ENCODE results near the gene TMEM18.
A peak's percentile ranks its signal among the peaks of the same experiment; 100 is the strongest.

The TMEM18 gene

DNA sequence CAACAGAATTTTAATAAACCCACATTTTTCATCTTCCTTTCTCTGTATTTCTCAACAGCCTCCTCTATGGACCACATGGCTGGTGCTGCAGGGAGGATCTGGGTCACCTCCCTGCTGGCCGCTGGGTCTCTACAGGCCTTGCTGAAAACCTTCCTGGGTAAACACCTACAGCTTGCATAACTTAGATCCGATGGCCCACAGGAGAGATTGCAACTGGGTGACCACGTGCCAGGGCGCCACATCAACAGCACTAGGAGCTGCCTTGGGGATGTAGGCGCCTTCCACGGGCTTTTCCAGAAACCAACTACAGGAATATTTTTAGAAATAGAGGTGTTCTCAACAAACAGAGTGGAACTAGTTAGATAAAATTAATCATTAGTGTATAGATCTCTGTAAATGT lies 19.4 kb downstream of the TMEM18 start:
- H3K27me3 ChIP-seq (ENCODE audit: control insufficient read depth in 1 of 2, insufficient read depth in 1 of 2, low read length in 2 of 2), result peaks cover 8 to 40% of the 10 kb centered on the region in 2 experiments
- 55% methylated on average over 2 of the region's 6 CpGs for WGBS
- peaks cover 0 to 3% of the 10 kb centered on the region in 2 experiments for H3K36me3 ChIP-seq (ENCODE audit: control insufficient read depth in 1 of 2, insufficient read depth in 2 of 2, low read depth in 1 of 2, low read length in 2 of 2)
- no peak overlapping the region for H3K14ac ChIP-seq (ENCODE audit: low read length in 2 of 2)
- H3K18ac ChIP-seq (ENCODE audit: low read depth in 1 of 2, low read length in 2 of 2), result no peak overlapping the region
- no peaks in the 10 kb centered on the region for H3K9me3 ChIP-seq (ENCODE audit: control insufficient read depth, low read length)
- H2BK5ac ChIP-seq (ENCODE audit: low read depth, low read length, poor library complexity, severe bottlenecking), result no peak overlapping the region
- H2BK120ac ChIP-seq (ENCODE audit: low read depth, low read length), result no peak overlapping the region
- DNase-seq, result no peak
- H3K23ac ChIP-seq (ENCODE audit: low read length in 2 of 2), result no peak overlapping the region
- no peak overlapping the region for H4K8ac ChIP-seq (ENCODE audit: low read length)
- H2BK12ac ChIP-seq (ENCODE audit: low read length in 2 of 2), result no peak overlapping the region
- no peak overlapping the region for H3K27ac ChIP-seq (ENCODE audit: low read length, poor library complexity, severe bottlenecking)
- H3K4ac ChIP-seq (ENCODE audit: low read depth in 1 of 2, low read length in 2 of 2), result no peak overlapping the region
- H3K79me1 ChIP-seq (replicated peaks; ENCODE audit: low read length, poor library complexity, severe bottlenecking), result no peaks in the 10 kb centered on the region
- H3K9ac ChIP-seq (ENCODE audit: low read length), result no peak overlapping the region
- H2AFZ ChIP-seq (ENCODE audit: low read depth, low read length), result no peak overlapping the region
- peaks cover 7% of the 10 kb centered on the region for H3K4me1 ChIP-seq (ENCODE audit: control insufficient read depth, insufficient read depth, low read depth, low read length)
- H2AK5ac ChIP-seq (ENCODE audit: low read length, severe bottlenecking), result no peak overlapping the region
- no peak overlapping the region for H2BK15ac ChIP-seq (ENCODE audit: low read depth, poor library complexity, severe bottlenecking)
- H3K4me3 ChIP-seq (ENCODE audit: insufficient read depth in 1 of 2, low read depth in 1 of 2, low read length in 2 of 2), result no peak overlapping the region
- no peak overlapping the region for H4K91ac ChIP-seq (ENCODE audit: low read length)
- H3K4me2 ChIP-seq (ENCODE audit: low read length, poor library complexity, severe bottlenecking), result no peak overlapping the region

DNA sequence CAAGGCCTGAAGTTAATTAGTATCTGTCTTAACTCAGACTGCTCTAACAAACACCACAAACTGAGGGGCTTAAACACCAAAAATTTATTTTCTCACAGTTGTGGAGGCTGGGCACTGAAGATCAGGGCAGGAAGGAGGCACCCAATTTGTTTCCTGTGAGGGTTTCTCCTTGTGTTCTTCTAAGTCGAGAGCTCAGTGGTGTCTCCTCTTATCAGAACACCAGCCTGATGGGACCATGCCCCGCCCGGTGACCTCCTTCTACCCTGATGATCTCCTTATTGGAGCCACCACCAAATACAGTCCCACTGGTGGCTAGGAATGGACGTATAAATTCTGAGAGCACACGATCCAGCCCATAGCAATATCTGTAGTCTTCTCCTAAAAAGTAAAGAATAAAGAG lies 20.5 kb downstream of the TMEM18 start:
- WGBS, result 67% methylated on average over 4 of the region's 5 CpGs
- no peak overlapping the region for H3K9ac ChIP-seq (ENCODE audit: low read length)

GRCh38 chr2:655626-656025 lies 21.6 kb downstream of the TMEM18 start:
- Histone ChIP-seq H3K23ac (ENCODE audit: low read length in 2 of 2) (no peak overlapping the region), H3K4me3 (ENCODE audit: insufficient read depth in 1 of 2, low read depth in 1 of 2, low read length in 2 of 2) (no peak overlapping the region), H2BK15ac (ENCODE audit: low read depth, poor library complexity, severe bottlenecking) (no peak overlapping the region), H3K27ac (ENCODE audit: low read length, poor library complexity, severe bottlenecking) (no peak overlapping the region), H3K79me1 (replicated peaks; ENCODE audit: low read length, poor library complexity, severe bottlenecking) (no peaks in the 10 kb centered on the region), H2BK12ac (ENCODE audit: low read length in 2 of 2) (no peak overlapping the region), H3K4ac (ENCODE audit: low read depth in 1 of 2, low read length in 2 of 2) (no peak overlapping the region), H3K9ac (ENCODE audit: low read length) (no peak overlapping the region), H3K4me2 (ENCODE audit: low read length, poor library complexity, severe bottlenecking) (no peak overlapping the region), H4K91ac (ENCODE audit: low read length) (no peak overlapping the region), H3K18ac (ENCODE audit: low read depth in 1 of 2, low read length in 2 of 2) (no peak overlapping the region), H3K9me3 (ENCODE audit: control insufficient read depth, low read length) (no peaks in the 10 kb centered on the region), H3K4me1 (ENCODE audit: control insufficient read depth, insufficient read depth, low read depth, low read length) (peaks cover 10% of the 10 kb centered on the region), H3K36me3 (ENCODE audit: control insufficient read depth in 1 of 2, insufficient read depth in 2 of 2, low read depth in 1 of 2, low read length in 2 of 2) (no peaks in the 10 kb centered on the region), H2BK5ac (ENCODE audit: low read depth, low read length, poor library complexity, severe bottlenecking) (no peak overlapping the region), H2BK120ac (ENCODE audit: low read depth, low read length) (no peak overlapping the region), H3K14ac (ENCODE audit: low read length in 2 of 2) (no peak overlapping the region), H2AFZ (ENCODE audit: low read depth, low read length) (no peak overlapping the region), H3K27me3 (ENCODE audit: control insufficient read depth in 1 of 2, insufficient read depth in 1 of 2, low read length in 2 of 2) (peaks cover 2 to 30% of the 10 kb centered on the region in 2 experiments), H2AK5ac (ENCODE audit: low read length, severe bottlenecking) (no peak overlapping the region), H4K8ac (ENCODE audit: low read length) (no peak overlapping the region)
- DNase-seq, result peak; percentile 14

More for the DNA sequence above, 20.5 kb downstream of the TMEM18 start:
- H2AK5ac ChIP-seq (ENCODE audit: low read length, severe bottlenecking), result no peak overlapping the region
- no peaks in the 10 kb centered on the region for H3K79me1 ChIP-seq (replicated peaks; ENCODE audit: low read length, poor library complexity, severe bottlenecking)
- peaks cover 5% of the 10 kb centered on the region for H3K4me1 ChIP-seq (ENCODE audit: control insufficient read depth, insufficient read depth, low read depth, low read length)
- no peak overlapping the region for H2BK120ac ChIP-seq (ENCODE audit: low read depth, low read length)
- H4K91ac ChIP-seq (ENCODE audit: low read length), result no peak overlapping the region
- H3K9me3 ChIP-seq (ENCODE audit: control insufficient read depth, low read length), result no peaks in the 10 kb centered on the region
- DNase-seq, result no peak
- H3K36me3 ChIP-seq (ENCODE audit: control insufficient read depth in 1 of 2, insufficient read depth in 2 of 2, low read depth in 1 of 2, low read length in 2 of 2), result no peaks in the 10 kb centered on the region
- peaks cover 8 to 40% of the 10 kb centered on the region in 2 experiments for H3K27me3 ChIP-seq (ENCODE audit: control insufficient read depth in 1 of 2, insufficient read depth in 1 of 2, low read length in 2 of 2)
- H3K4ac ChIP-seq (ENCODE audit: low read depth in 1 of 2, low read length in 2 of 2), result no peak overlapping the region
- H3K4me2 ChIP-seq (ENCODE audit: low read length, poor library complexity, severe bottlenecking), result no peak overlapping the region
- H2BK5ac ChIP-seq (ENCODE audit: low read depth, low read length, poor library complexity, severe bottlenecking), result no peak overlapping the region
- no peak overlapping the region for H3K23ac ChIP-seq (ENCODE audit: low read length in 2 of 2)
- H2BK15ac ChIP-seq (ENCODE audit: low read depth, poor library complexity, severe bottlenecking), result no peak overlapping the region
- H2AFZ ChIP-seq (ENCODE audit: low read depth, low read length), result no peak overlapping the region
- H3K14ac ChIP-seq (ENCODE audit: low read length in 2 of 2), result no peak overlapping the region
- no peak overlapping the region for H3K4me3 ChIP-seq (ENCODE audit: insufficient read depth in 1 of 2, low read depth in 1 of 2, low read length in 2 of 2)
- no peak overlapping the region for H4K8ac ChIP-seq (ENCODE audit: low read length)
- no peak overlapping the region for H2BK12ac ChIP-seq (ENCODE audit: low read length in 2 of 2)
- H3K27ac ChIP-seq (ENCODE audit: low read length, poor library complexity, severe bottlenecking), result no peak overlapping the region
- no peak overlapping the region for H3K18ac ChIP-seq (ENCODE audit: low read depth in 1 of 2, low read length in 2 of 2)

- Histone ChIP-seq H3K9ac (ENCODE audit: low read length) (no peak overlapping the region), H3K27me3 (ENCODE audit: control insufficient read depth in 1 of 2, insufficient read depth in 1 of 2, low read length in 2 of 2) (peaks cover 0 to 24% of the 10 kb centered on the region in 2 experiments), H4K91ac (ENCODE audit: low read length) (no peak overlapping the region), H3K14ac (ENCODE audit: low read length in 2 of 2) (no peak overlapping the region), H3K4me3 (ENCODE audit: insufficient read depth in 1 of 2, low read depth in 1 of 2, low read length in 2 of 2) (no peak overlapping the region), H3K36me3 (ENCODE audit: control insufficient read depth in 1 of 2, insufficient read depth in 2 of 2, low read depth in 1 of 2, low read length in 2 of 2) (no peaks in the 10 kb centered on the region), H3K9me3 (ENCODE audit: control insufficient read depth, low read length) (no peaks in the 10 kb centered on the region), H3K4ac (ENCODE audit: low read depth in 1 of 2, low read length in 2 of 2) (no peak overlapping the region), H3K79me1 (replicated peaks; ENCODE audit: low read length, poor library complexity, severe bottlenecking) (no peaks in the 10 kb centered on the region), H3K18ac (ENCODE audit: low read depth in 1 of 2, low read length in 2 of 2) (no peak overlapping the region), H2BK120ac (ENCODE audit: low read depth, low read length) (no peak overlapping the region), H2AK5ac (ENCODE audit: low read length, severe bottlenecking) (no peak overlapping the region), H2BK12ac (ENCODE audit: low read length in 2 of 2) (no peak overlapping the region), H2BK5ac (ENCODE audit: low read depth, low read length, poor library complexity, severe bottlenecking) (no peak overlapping the region), H2AFZ (ENCODE audit: low read depth, low read length) (no peak overlapping the region), H4K8ac (ENCODE audit: low read length) (no peak overlapping the region), H2BK15ac (ENCODE audit: low read depth, poor library complexity, severe bottlenecking) (no peak overlapping the region), H3K27ac (ENCODE audit: low read length, poor library complexity, severe bottlenecking) (no peak overlapping the region), H3K4me1 (ENCODE audit: control insufficient read depth, insufficient read depth, low read depth, low read length) (peaks cover 12% of the 10 kb centered on the region), H3K23ac (ENCODE audit: low read length in 2 of 2) (no peak overlapping the region), H3K4me2 (ENCODE audit: low read length, poor library complexity, severe bottlenecking) (no peak overlapping the region)
- DNase-seq, result no peak
- WGBS, result 64% methylated on average over 9 of the region's 10 CpGs
Observed at GRCh38 chr2:654896-655295, 22.3 kb downstream of the TMEM18 start.

Data from mesenchymal stem cell (in vitro differentiated cells and primary cell).